HepG2 (cell line): ENCODE results near the gene TMEM59. TPM values are rescaled to one million over a fixed set of nuclear protein-coding genes. Genes with fewer than 3 reads are reported as not detected.
A peak's percentile ranks its signal among the peaks of the same experiment; 100 is the strongest.

ENCODE experiments used
- ATAC-seq: fragments of 200-7000 bp; cut with Tn5 transposase; 3 replicates; pipeline ENCODE4 v1.9.1; 2020; ENCODE audit warnings: mild to moderate bottlenecking, moderate library complexity
- BruUV-seq: library from RNA; stranded (reverse); fragments of 400-500 nt; replicated peaks from 2 replicates; lab custom pipeline; 2021; lab: Mats Ljungman, UMichigan
- CTCF ChIA-PET: fragments of 300-600 bp; formaldehyde crosslinking; extraction: SDS; loops from one replicate; lab custom pipeline; 2021; ENCODE audit warnings: low total read pairs, inconsistent platforms, low intra/inter-chr PET ratio; lab: Yijun Ruan, JAX
- POLR2A ChIA-PET: fragments of 350-600 bp; sonication (Branson Sonifier 250); formaldehyde crosslinking; loops from one replicate; lab custom pipeline; 2020; ENCODE audit warnings: antibody characterized with exemption, inconsistent platforms; lab: Yijun Ruan, JAX
- DNase-seq: peaks from one replicate; pipeline ENCODE4 v3.0.0-alpha.2; 2015; ENCODE audit warnings: low spot score
- FAIRE-seq: peaks from 3 replicates; lab custom pipeline; 2011; peaks lifted over from hg19 to GRCh38; lab: Jason Lieb, UNC
- H2AFZ ChIP-seq: one replicate; pipeline ENCODE4 v1.6.1; 2011; ENCODE audit warnings: low read length, inconsistent platforms
- H3K27ac ChIP-seq: fragments of 300-600 bp; 3 replicates; pipeline ENCODE4 v1.8.0; 2011; ENCODE audit warnings: mixed run types, mild to moderate bottlenecking, mixed read lengths, low read length, inconsistent platforms; ENCODE audit not compliant: insufficient read depth; ENCODE audit errors: extremely low read length
- H3K27me3 ChIP-seq, 2 experiments: fragments of 200-600 bp in 1 of 2; 2 replicates in 1 of 2; 3 replicates in 1 of 2; pipeline versions ENCODE4 v1.6.0 to v1.8.0; 2011; ENCODE audit warnings: low read length in 2 of 2, mild to moderate bottlenecking in 2 of 2, moderate library complexity in 2 of 2, inconsistent platforms in 1 of 2; ENCODE audit not compliant: insufficient read depth in 2 of 2, control insufficient read depth in 1 of 2
- H3K36me3 ChIP-seq, 2 experiments: fragments of 200-600 bp in 1 of 2; replicated peaks in 1 of 2; 2 replicates in 1 of 2; 3 replicates in 1 of 2; pipeline versions ENCODE4 v1.5.1 to v1.8.0; 2011; ENCODE audit warnings: low read length in 2 of 2, inconsistent platforms in 1 of 2; ENCODE audit not compliant: insufficient read depth in 2 of 2, control insufficient read depth in 1 of 2
- H3K4me1 ChIP-seq: 2 replicates; pipeline ENCODE4 v1.5.1; 2012; ENCODE audit warnings: low read length, inconsistent platforms; ENCODE audit not compliant: insufficient read depth
- H3K4me2 ChIP-seq: 2 replicates; pipeline ENCODE4 v1.6.0; 2011; ENCODE audit warnings: low read depth, low read length, inconsistent platforms
- H3K4me3 ChIP-seq, 3 experiments: fragments of 200-600 bp in 1 of 3; sonication (generic), shearing (Covaris generic) in 1 of 3; replicated peaks in 1 of 3; 2 replicates each; pipeline ENCODE4 v1.5.1; 2011 to 2016; ENCODE audit warnings: low read length in 3 of 3, inconsistent platforms in 2 of 3, low read depth in 2 of 3, mild to moderate bottlenecking in 2 of 3, control low read depth in 1 of 3, mixed read lengths in 1 of 3; ENCODE audit not compliant: insufficient read depth in 1 of 3
- H3K79me2 ChIP-seq: one replicate; pipeline ENCODE4 v1.6.1; 2011; ENCODE audit warnings: low read length, inconsistent platforms; ENCODE audit not compliant: insufficient read depth
- H3K9ac ChIP-seq: 2 replicates; pipeline ENCODE4 v1.6.0; 2011; ENCODE audit warnings: mild to moderate bottlenecking, low read depth, low read length, inconsistent platforms; ENCODE audit not compliant: insufficient read depth
- H3K9me3 ChIP-seq: 2 replicates; pipeline ENCODE4 v1.5.1; 2012; ENCODE audit warnings: mild to moderate bottlenecking, low read length
- H4K20me1 ChIP-seq: 2 replicates; pipeline ENCODE4 v1.6.0; 2011; ENCODE audit warnings: inconsistent platforms, mild to moderate bottlenecking, low read length, moderate library complexity; ENCODE audit not compliant: insufficient read depth
- CTCF ChIP-seq: sonication (generic); formaldehyde crosslinking; IDR thresholded peaks from 2 replicates; pipeline ENCODE4 v1.5.0; 2020; ENCODE audit warnings: mild to moderate bottlenecking, missing genetic modification reagents, moderate library complexity
- ZNF263 ChIP-seq: sonication (generic); formaldehyde crosslinking; IDR thresholded peaks from 2 replicates; pipeline ENCODE4 v1.4.0; 2020; ENCODE audit warnings: missing genetic modification reagents
- ZNF713 ChIP-seq: sonication (generic); formaldehyde crosslinking; IDR thresholded peaks from 2 replicates; pipeline ENCODE4 v1.4.0; 2020; ENCODE audit warnings: mild to moderate bottlenecking, missing genetic modification reagents
- WGBS: methylation state at CpG from one replicate; pipeline ENCODE4 v1.1.6; 2017; ENCODE audit warnings: low lambda C conversion rate; 5-methylcytosine and 5-hydroxymethylcytosine counted together
- in situ Hi-C: cut with HindIII; loops from 2 replicates; pipeline ENCODE4 v1.10.0; 2017; ENCODE audit warnings: low pct_unique_long_range_greater_than_20kb; ENCODE audit not compliant: extremely low pct_ligation_motif_present
- intact Hi-C: fragments of 100-400 bp; cut with micrococcal nuclease; formaldehyde crosslinking; loops from one replicate; pipeline ENCODE4 v1.10.0; 2022; ENCODE audit not compliant: unreplicated experiment
- polyA plus RNA-seq, 8 experiments: library from polyadenylated mRNA; depleted of rRNA in 3 of 8; stranded (reverse) in 7 of 8; unstranded in 1 of 8; fragments of >200 nt; fragmentation: Illumina TruSeq in 4 of 8; extraction: Trizol in 4 of 8; gene quantifications; 2 replicates each; pipeline versions ENCODE4 v1.2.1 to v1.2.3, GENCODE V29; 2011 to 2016; ENCODE audit warnings: low read depth in 4 of 8, missing spikeins in 1 of 8, mixed read lengths in 1 of 8; ENCODE audit not compliant: insufficient read depth in 1 of 8
- total RNA-seq, 5 experiments: library from RNA; depleted of rRNA; stranded (reverse); fragments of >200 nt; fragmentation: Illumina TruSeq; extraction: Trizol; gene quantifications; 2 replicates each; pipeline ENCODE4 v1.2.3, GENCODE V29; 2016; ENCODE audit warnings: low read depth in 1 of 5
- TF ChIP-seq, protein P1 (sequence below): sonication (generic); formaldehyde crosslinking; IDR thresholded peaks from 2 replicates; pipeline ENCODE4 v1.8.0; 2022; ENCODE audit warnings: mild to moderate bottlenecking, missing genetic modification reagents, borderline replicate concordance
- TF ChIP-seq, protein P2 (sequence below): sonication (generic); formaldehyde crosslinking; IDR thresholded peaks from 2 replicates; pipeline ENCODE4 v1.4.0; 2020; ENCODE audit warnings: missing genetic modification reagents, borderline replicate concordance

The TMEM59 gene
- total and polyA plus RNA-seq, 2 of the 13 experiments (the other 11 are each of a cell fraction or from before 2014, with no cell fraction given) = 147 to 363 TPM

DNA sequence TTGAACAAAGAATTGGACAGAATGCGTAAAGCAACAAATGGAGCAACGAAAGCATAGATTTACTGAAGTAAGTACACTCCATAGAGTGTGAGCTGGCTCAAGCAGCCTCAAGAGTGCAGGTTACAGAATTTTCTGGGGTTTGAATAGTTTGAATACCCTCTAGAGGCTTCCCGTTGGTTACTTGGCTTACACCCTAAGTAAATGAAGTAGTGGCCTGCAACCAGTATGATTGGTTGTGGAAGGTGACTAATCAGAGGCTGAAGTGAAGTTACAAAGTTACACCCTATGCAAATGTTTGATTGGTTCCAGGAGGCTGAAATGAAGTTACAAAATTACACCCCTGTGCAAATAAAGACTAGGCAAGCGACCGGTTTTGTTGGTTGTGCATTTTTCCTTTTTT lies 11.3 kb upstream of the TMEM59 start:
- CTCF ChIA-PET = no interaction called here
- no peak for ATAC-seq

DNA sequence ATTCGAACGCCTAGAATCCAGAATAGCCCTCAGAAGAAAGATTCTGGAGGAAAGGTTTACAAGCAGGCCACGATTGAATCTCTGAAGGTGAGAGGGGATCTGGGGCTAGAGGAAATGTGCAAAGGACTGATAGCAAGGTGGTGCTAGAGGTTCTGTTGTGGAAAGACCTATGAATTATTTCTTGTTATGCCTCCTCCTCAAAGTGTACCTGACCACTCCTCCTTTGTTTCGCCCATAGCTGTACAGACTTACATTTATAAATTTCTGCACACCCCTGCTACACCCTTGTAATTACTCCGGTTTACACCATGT lies 1.4 kb upstream of the TMEM59 start:
- Histone ChIP-seq H3K4me3 (peak overlapping the region; percentile 68 to 98 (median 91)), H3K27me3 (no peaks in the 10 kb centered on the region; a peak in 1 of 5 replicates), H2AFZ (peak overlapping the region; percentile 42)
- 33% methylated on average over 5 of the region's 5 CpGs for WGBS
- CTCF ChIA-PET = no interaction called here
- ATAC-seq = no peak
- peak; percentile 24; the same call in 1 of the 2 replicates for TF ChIP-seq CTCF (CRISPR knock-in tag)
- TF ChIP-seq, protein P1, sequence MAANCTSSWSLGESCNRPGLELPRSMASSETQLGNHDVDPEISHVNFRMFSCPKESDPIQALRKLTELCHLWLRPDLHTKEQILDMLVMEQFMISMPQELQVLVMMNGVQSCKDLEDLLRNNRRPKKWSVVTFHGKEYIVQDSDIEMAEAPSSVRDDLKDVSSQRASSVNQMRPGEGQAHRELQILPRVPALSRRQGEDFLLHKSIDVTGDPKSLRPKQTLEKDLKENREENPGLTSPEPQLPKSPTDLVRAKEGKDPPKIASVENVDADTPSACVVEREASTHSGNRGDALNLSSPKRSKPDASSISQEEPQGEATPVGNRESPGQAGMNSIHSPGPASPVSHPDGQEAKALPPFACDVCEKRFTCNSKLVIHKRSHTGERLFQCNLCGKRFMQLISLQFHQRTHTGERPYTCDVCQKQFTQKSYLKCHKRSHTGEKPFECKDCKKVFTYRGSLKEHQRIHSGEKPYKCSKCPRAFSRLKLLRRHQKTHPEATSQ (CRISPR knock-in tag) = no peak
- TF ChIP-seq ZNF713 (CRISPR knock-in tag) = no peak
- TF ChIP-seq, all 625 proteins: peak for 1
- H3K4me1 ChIP-seq = peaks cover 22% of the 10 kb centered on the region
- POLR2A ChIA-PET = interaction anchor here (1.0 to 4.6 kb wide), 2 partner anchors 26 to 37 kb away, joined by 3 to 42 read pairs; partner anchors contain the start of gene LDLRAD1
- H3K36me3 ChIP-seq = no peaks in the 10 kb centered on the region; a peak in 1 of 5 replicates
- no peaks in the 10 kb centered on the region; the same call in 1 of the 2 replicates for H4K20me1 ChIP-seq
- in situ Hi-C loops (no loop called here), intact Hi-C loops (no loop called here)
- DNase-seq = no peak
- H3K27ac ChIP-seq = peak overlapping the region; percentile 80
- TSS peak; percentile 61 for BruUV-seq
- H3K79me2 ChIP-seq = peaks cover 33% of the 10 kb centered on the region
- H3K9me3 ChIP-seq = no peaks in the 10 kb centered on the region
- peak overlapping the region; percentile 81 for H3K9ac ChIP-seq
- FAIRE-seq = no peak
- H3K4me2 ChIP-seq = peak overlapping the region; percentile 75

More for the DNA sequence above, 11.3 kb upstream of the TMEM59 start:
- FAIRE-seq (no peak), DNase-seq (no peak)
- Histone ChIP-seq H3K36me3 (peaks cover 0 to 1% of the 10 kb centered on the region in 2 experiments; a peak in 1 of 5 replicates), H3K9ac (no peak overlapping the region), H3K4me1 (no peaks in the 10 kb centered on the region), H3K4me2 (no peak overlapping the region), H3K27me3 (no peaks in the 10 kb centered on the region), H3K4me3 (no peak overlapping the region), H3K27ac (no peak overlapping the region), H2AFZ (no peak overlapping the region), H3K9me3 (no peaks in the 10 kb centered on the region), H4K20me1 (no peaks in the 10 kb centered on the region), H3K79me2 (no peaks in the 10 kb centered on the region)
- 96% methylated on average over 5 of the region's 5 CpGs for WGBS
- in situ Hi-C loops (no loop called here), intact Hi-C loops (no loop called here)
- POLR2A ChIA-PET = no interaction called here
- no TSS peak for BruUV-seq
- TF ChIP-seq, protein P2, sequence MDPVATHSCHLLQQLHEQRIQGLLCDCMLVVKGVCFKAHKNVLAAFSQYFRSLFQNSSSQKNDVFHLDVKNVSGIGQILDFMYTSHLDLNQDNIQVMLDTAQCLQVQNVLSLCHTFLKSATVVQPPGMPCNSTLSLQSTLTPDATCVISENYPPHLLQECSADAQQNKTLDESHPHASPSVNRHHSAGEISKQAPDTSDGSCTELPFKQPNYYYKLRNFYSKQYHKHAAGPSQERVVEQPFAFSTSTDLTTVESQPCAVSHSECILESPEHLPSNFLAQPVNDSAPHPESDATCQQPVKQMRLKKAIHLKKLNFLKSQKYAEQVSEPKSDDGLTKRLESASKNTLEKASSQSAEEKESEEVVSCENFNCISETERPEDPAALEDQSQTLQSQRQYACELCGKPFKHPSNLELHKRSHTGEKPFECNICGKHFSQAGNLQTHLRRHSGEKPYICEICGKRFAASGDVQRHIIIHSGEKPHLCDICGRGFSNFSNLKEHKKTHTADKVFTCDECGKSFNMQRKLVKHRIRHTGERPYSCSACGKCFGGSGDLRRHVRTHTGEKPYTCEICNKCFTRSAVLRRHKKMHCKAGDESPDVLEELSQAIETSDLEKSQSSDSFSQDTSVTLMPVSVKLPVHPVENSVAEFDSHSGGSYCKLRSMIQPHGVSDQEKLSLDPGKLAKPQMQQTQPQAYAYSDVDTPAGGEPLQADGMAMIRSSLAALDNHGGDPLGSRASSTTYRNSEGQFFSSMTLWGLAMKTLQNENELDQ (CRISPR knock-in tag) = no peak
- no peak for TF ChIP-seq ZNF263
